Measurements from ENCODE around the gene CCDC85C.
A peak's percentile ranks its signal among the peaks of the same experiment; 100 is the strongest.

The CCDC85C gene

DNA sequence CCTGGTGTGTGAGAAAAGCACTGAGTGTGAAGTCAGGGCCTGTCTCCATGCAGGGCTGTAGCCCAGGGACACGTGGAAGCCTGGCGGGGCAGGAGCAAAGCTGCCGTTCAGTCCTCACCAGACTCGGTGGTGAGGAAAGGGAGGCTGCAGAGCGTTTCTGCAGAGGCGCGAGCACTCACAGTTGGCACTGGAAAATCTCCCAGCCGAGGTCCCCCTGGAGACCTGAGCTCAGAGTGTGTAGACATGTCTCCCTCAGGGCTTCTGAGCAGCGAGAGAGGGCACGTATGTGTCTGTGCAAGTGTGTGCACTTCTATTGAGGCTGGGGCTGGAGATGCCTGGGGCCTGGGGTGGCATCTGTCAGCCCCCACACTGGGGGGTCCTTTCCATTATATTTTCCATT is 29.9 kb upstream of the CCDC85C start:
- H3K27me3 ChIP-seq, result peaks cover 0 to 10% of the 10 kb centered on the region in 2 donors
- H3K4me3 ChIP-seq, result no peak overlapping the region
- no peak overlapping the region for H3K27ac ChIP-seq
- intact Hi-C loops (cut with DNase I; ENCODE audit: low total_unique reads), result no loop called here
- H3K36me3 ChIP-seq, result no peaks in the 10 kb centered on the region
- H3K4me1 ChIP-seq, result peaks cover 0 to 2% (median 1%) of the 10 kb centered on the region in 4 donors
- no peaks in the 10 kb centered on the region for H3K9me3 ChIP-seq
- TF ChIP-seq, protein P1, sequence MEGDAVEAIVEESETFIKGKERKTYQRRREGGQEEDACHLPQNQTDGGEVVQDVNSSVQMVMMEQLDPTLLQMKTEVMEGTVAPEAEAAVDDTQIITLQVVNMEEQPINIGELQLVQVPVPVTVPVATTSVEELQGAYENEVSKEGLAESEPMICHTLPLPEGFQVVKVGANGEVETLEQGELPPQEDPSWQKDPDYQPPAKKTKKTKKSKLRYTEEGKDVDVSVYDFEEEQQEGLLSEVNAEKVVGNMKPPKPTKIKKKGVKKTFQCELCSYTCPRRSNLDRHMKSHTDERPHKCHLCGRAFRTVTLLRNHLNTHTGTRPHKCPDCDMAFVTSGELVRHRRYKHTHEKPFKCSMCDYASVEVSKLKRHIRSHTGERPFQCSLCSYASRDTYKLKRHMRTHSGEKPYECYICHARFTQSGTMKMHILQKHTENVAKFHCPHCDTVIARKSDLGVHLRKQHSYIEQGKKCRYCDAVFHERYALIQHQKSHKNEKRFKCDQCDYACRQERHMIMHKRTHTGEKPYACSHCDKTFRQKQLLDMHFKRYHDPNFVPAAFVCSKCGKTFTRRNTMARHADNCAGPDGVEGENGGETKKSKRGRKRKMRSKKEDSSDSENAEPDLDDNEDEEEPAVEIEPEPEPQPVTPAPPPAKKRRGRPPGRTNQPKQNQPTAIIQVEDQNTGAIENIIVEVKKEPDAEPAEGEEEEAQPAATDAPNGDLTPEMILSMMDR (IDR thresholded peaks at IDR 0.05), result no peak
- no peak for DNase-seq

DNA sequence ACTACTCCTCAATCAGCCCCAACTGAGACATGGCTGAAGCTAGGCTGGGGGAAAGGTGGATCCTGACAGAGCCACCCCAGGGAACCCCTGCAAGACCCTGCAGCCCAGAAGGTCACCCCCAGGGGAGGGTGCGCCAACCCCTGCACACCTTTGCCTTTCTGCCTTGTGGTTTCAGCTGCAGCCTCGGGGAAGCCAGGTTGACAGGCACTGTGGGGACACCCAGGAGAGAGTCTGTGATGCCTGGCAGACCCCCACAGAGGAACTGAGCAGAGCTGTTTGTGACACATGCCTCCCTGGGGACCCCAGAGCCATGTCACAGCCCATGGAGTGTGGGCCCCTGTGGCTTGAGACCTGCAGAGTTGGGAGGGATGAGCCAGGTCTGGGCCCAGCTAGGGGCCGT is 29.1 kb upstream of the CCDC85C start:
- no peak for DNase-seq
- intact Hi-C loops (cut with DNase I; ENCODE audit: low total_unique reads), result no loop called here
- Histone ChIP-seq H3K4me3 (no peak overlapping the region), H3K27me3 (peaks cover 0 to 10% of the 10 kb centered on the region in 2 donors), H3K4me1 (peaks cover 0 to 7% (median 3%) of the 10 kb centered on the region in 4 donors), H3K36me3 (no peaks in the 10 kb centered on the region), H3K9me3 (no peaks in the 10 kb centered on the region), H3K27ac (no peak overlapping the region)
- TF ChIP-seq, protein P1 (IDR thresholded peaks at IDR 0.05), result no peak

DNA sequence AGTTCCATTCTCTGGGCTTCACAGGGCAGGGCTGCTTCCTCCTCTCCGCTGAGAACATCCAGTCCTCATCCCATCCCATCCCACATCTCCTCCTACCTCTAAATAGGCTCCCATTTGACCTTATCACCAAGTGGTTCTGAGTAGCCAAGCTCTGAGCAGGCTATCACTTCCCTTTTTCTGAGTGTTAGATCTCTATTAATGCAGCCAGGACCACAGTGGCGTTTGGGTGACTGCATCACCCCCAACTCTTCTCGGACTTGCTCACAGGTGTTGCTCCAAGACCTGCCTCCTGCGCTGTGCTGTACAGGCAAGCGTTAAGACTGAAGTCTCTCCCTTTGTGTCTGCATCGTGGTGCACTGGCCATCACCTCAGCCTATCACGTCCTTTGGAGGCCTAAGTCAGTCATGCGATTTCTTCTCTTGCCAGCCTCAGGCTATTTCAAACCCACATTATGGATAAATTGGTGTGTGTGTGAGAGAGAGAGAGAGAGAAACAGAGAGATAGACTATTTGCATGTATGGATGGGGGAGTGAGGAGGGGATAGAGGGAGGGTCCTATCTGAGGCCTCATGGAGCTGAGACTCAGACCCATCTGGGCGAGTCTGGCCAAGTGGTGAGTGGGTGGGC is 28.5 kb upstream of the CCDC85C start:
- no peak for DNase-seq
- Histone ChIP-seq H3K4me3 (no peak overlapping the region), H3K27me3 (peaks cover 0 to 11% of the 10 kb centered on the region in 2 donors), H3K4me1 (peaks cover 0 to 7% (median 3%) of the 10 kb centered on the region in 4 donors), H3K9me3 (no peaks in the 10 kb centered on the region), H3K36me3 (no peaks in the 10 kb centered on the region), H3K27ac (no peak overlapping the region)
- TF ChIP-seq, protein P1 (IDR thresholded peaks at IDR 0.05), result no peak
- intact Hi-C loops (cut with DNase I; ENCODE audit: low total_unique reads), result no loop called here

DNA sequence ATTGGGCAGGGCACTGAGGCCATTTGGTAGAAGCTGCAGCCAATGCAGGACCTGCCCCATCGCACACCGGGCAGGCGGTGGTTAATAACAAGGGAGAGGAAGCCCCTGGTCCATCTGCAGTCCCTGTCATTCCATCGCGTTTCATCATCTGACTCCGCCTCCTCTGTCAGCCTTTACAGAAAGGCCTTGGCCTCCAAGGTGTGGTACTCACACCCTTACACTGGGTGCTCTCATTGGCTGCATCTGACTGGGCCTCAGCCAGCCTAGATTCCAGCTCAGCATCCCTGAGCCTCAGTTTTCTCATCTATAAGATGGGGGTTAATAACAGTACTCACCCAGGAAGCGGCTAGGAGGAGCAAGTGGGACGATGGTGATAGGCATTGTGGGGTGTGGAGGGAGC is 26.2 kb upstream of the CCDC85C start:
- DNase-seq, result no peak
- intact Hi-C loops (cut with DNase I; ENCODE audit: low total_unique reads), result loop anchor here (2.0 kb wide), 1 partner anchor 111 kb away; no protein-coding TSS in a partner anchor
- H3K9me3 ChIP-seq, result no peaks in the 10 kb centered on the region
- H3K27ac ChIP-seq, result no peak overlapping the region
- H3K4me3 ChIP-seq, result no peak overlapping the region
- H3K36me3 ChIP-seq, result no peaks in the 10 kb centered on the region
- H3K27me3 ChIP-seq, result peaks cover 0 to 14% of the 10 kb centered on the region in 2 donors
- H3K4me1 ChIP-seq, result peaks cover 0 to 7% (median 3%) of the 10 kb centered on the region in 4 donors
- TF ChIP-seq, protein P1 (IDR thresholded peaks at IDR 0.05), result no peak

DNA sequence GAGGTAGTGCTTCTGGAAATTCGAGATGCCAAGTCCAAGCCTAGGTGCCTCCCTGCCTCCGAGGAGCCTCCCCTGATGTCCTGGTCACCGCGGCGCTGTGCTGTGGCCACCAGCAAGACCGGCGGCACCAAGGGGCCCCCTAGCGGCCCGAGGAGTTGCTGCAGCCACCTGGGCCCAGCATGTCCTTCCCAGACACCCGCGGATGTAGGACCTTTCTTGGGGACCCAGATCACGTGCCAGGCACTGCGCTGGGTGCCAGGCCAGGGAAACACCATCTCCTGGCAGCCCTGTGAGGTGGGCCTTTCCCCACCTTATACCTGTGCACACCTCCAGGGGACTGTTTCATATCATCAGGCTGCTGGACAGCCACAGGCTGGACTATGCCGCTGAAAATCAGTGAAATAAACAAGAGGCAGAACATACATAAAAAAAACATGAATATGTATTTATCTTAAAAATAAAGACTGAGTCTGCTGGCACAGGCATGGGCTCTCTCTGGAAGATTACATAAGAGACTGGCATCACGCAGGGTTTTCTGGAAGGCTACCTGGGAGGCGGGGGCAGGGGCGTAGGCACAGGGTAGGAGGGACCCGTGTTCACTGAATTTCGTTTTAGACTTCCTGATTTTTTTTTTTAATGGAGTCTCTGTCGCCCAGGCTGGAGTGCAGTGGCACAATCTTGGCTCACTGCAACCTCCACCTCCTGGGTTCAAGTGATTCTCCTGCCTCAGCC is 25.0 kb upstream of the CCDC85C start:
- Histone ChIP-seq H3K27ac (no peak overlapping the region), H3K4me1 (peaks cover 0 to 7% (median 3%) of the 10 kb centered on the region in 4 donors), H3K27me3 (peaks cover 0 to 23% of the 10 kb centered on the region in 2 donors), H3K9me3 (no peaks in the 10 kb centered on the region), H3K4me3 (no peak overlapping the region), H3K36me3 (no peaks in the 10 kb centered on the region)
- peak; percentile 61 to 83 for DNase-seq
- TF ChIP-seq, protein P1 (IDR thresholded peaks at IDR 0.05), result peak; percentile 95
- intact Hi-C loops (cut with DNase I; ENCODE audit: low total_unique reads), result loop anchor here (5.0 kb wide), 1 partner anchor 67 kb away; no protein-coding TSS in a partner anchor

All from tibial artery (tissue), 4 donors.